ENCODE data around the gene SGMS2.

The SGMS2 gene

GRCh38 chr4:107930821-107931774, 106.4 kb downstream of the SGMS2 start, which contains the start of gene CYP2U1:
Gene CYP2U1, plus strand, starts transcription at chr4:107931549. Its CDS starts 95 bp downstream, at chr4:107931644.
- TF ChIP-seq ZNF274 (IDR thresholded peaks at IDR 0.05; ENCODE audit: low read depth, low read length) = no peak
- peak within 1 kb of the TSS; percentile 83 for H3K4me3 ChIP-seq (ENCODE audit: low read length)

DNA sequence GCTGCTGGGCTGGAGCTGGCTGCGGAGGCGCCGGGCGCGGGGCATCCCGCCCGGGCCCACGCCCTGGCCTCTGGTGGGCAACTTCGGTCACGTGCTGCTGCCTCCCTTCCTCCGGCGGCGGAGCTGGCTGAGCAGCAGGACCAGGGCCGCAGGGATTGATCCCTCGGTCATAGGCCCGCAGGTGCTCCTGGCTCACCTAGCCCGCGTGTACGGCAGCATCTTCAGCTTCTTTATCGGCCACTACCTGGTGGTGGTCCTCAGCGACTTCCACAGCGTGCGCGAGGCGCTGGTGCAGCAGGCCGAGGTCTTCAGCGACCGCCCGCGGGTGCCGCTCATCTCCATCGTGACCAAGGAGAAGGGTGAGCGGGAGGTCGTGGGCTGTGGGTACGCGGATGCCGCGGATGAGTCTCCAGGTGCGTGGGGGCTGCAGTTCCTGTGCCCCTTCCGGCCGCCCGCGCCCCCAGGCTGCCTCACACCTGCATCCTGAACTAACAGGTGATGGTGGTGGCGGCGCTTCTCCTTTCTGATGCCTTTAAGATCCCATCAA, 107.1 kb downstream of the SGMS2 start:
- TF ChIP-seq ZNF274 (IDR thresholded peaks at IDR 0.05; ENCODE audit: low read depth, low read length) = no peak

DNA sequence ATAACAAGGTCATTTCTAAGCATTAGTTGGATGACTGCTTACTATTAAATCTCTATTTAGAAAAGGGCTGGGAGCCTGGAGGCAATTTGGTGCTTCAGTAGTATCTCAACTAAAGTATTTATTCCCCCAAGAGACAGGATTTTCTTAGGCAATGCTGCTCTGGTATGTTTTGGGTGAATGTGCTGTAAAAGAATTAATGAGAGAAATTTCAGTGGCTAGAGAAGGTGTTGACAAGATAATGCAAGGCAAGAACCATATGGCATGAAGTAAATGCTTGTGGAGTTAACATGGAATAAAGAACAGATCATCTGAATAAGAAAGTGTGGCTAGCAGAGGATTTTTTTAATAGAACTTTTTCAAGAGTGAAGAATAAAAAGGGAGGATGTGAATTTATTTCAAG, 110.5 kb downstream of the SGMS2 start:
- H3K4me3 ChIP-seq (ENCODE audit: low read length) = no peak overlapping the region
- no peak for TF ChIP-seq ZNF274 (IDR thresholded peaks at IDR 0.05; ENCODE audit: low read depth, low read length)

More for the DNA sequence above, 107.1 kb downstream of the SGMS2 start:
- peak overlapping the region; percentile 83 for H3K4me3 ChIP-seq (ENCODE audit: low read length)

GRCh38 chr4:107937040-107937439, 112.3 kb downstream of the SGMS2 start:
- no peak for TF ChIP-seq ZNF274 (IDR thresholded peaks at IDR 0.05; ENCODE audit: low read depth, low read length)
- no peak overlapping the region for H3K4me3 ChIP-seq (ENCODE audit: low read length)

DNA sequence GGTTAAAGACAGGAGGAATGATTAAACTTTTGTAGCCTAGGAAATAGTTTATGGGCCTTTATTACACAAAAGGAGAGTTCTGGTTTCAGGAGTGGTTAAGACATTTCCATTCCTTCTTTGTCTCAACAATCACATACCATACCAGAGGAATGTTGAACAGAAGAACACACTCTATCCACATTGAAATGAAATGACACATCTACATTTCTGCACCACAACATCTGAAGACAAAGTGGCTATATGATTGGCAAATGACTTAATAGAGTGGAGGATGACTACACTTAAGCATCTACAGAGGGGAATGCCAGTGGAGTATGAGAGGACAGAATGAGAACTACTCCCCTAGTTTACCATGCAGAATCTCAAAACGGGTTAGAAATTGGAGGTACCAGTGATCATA, 114.6 kb downstream of the SGMS2 start:
- H3K4me3 ChIP-seq (ENCODE audit: low read length) = no peak overlapping the region
- TF ChIP-seq ZNF274 (IDR thresholded peaks at IDR 0.05; ENCODE audit: low read depth, low read length) = no peak

GRCh38 chr4:107945809-107946208, 121.1 kb downstream of the SGMS2 start:
- no peak for TF ChIP-seq ZNF274 (IDR thresholded peaks at IDR 0.05; ENCODE audit: low read depth, low read length)
- no peak overlapping the region for H3K4me3 ChIP-seq (ENCODE audit: low read length)

- no peak for TF ChIP-seq ZNF274 (IDR thresholded peaks at IDR 0.05; ENCODE audit: low read depth, low read length)
- no peak overlapping the region for H3K4me3 ChIP-seq (ENCODE audit: low read length)
Measured at GRCh38 chr4:107950746-107951540, 126.2 kb downstream of the SGMS2 start.

GRCh38 chr4:107951551-107951950, 126.8 kb downstream of the SGMS2 start:
- TF ChIP-seq ZNF274 (IDR thresholded peaks at IDR 0.05; ENCODE audit: low read depth, low read length) = no peak
- no peak overlapping the region for H3K4me3 ChIP-seq (ENCODE audit: low read length)

DNA sequence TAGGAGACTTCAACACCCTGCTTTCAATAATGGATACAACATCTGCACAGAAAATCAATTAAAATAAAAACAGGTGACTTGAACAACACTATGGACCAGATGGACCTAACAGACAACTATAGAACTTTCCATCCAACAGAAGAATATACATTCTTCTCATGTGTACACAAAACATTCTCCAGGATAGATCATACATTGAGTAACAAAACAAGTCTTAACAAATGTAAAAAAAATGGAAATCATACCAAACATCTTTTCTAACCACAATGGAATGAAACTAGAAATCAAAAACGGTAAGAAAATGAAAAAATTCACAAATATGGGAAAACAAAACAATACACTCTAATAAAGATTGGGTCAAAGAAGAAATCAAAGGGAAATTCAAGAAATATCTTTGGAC, 131.3 kb downstream of the SGMS2 start:
- no peak for TF ChIP-seq ZNF274 (IDR thresholded peaks at IDR 0.05; ENCODE audit: low read depth, low read length)
- H3K4me3 ChIP-seq (ENCODE audit: low read length) = no peak overlapping the region
